NCI-H526 (cell line): ENCODE data around the gene ASPHD2.
A peak's percentile ranks its signal among the peaks of the same experiment; 100 is the strongest.

ENCODE experiments used
- DNase-seq, 2 experiments: peaks; one replicate each; lab custom pipeline; 2025; lab: John Stamatoyannopoulos, UW

Gene ASPHD2

DNA sequence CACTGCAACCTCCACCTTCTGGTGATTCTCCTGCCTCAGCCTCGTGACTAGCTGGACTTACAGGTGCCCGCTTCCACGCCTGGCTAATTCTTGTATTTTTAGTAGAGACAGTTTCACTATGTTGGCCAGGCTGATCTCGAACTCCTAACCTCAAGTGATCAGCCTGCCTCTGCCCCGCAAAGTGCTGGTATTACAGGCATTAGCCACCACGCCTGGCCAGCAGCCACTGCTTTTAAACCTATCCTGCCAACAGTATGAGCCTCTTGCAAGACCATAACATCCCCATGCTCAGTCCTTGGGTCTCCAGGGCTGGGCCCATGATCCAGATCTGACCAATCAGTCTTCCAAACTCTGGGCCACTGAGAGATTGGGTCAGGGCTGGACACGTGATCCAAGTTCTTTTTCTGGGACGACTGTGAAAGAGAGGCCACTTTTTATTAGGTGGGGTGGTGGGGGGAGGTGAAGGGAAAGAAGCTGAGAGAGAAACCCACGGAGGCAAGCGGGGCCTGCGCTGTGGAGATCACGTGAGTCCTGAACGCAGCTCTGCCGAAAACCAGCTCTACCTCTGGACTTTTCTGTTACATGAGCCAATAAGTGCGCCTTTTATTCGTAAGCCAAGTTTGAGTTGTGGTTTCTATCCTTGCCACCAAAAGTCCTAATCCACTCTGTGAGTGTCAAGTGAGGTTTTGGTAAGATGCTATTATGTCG lies 17.9 kb downstream of the ASPHD2 start:
- DNase-seq, result no peak

GRCh38 chr22:26447584-26448329 lies 18.7 kb downstream of the ASPHD2 start:
- DNase-seq, result no peak

DNA sequence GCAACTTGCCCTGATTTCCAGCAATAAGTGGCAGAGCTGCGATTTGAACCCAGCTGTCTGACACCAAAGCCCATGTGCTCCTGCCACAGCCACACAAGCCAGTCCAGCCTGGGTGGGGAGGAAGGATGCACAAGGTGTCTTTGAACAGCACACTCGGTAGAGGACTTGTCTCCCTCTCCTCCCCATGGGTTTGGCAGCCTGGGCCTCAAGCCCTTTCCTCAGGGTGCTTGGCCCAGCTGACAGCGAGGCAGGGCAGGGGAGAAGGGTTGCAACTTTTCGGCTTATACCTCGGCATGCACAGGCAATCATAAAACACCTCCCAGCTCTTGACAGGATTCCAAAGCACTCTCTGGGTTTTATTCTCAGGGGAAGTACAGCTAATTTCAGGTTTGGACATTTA lies 19.3 kb downstream of the ASPHD2 start:
- no peak for DNase-seq

DNA sequence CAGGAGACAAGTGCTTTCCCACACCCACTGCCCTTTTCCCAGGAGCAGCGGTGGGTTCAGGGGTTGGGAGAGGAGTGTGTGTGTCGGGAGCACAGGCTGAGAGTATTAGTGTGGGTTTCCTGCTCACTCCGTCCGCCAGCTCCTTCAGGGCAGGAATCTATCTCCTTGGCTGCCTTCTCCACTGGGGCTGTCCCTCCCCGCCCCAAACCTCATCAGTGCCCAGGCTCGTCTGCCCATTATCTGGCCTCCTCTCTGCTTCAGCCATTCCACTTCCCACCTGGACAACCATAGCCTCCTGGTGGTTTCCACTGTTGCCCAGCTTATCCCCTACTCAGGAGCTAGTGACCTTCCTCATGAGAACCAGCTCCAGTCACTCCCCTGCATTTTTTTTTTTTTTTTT lies 19.9 kb downstream of the ASPHD2 start:
- no peak for DNase-seq

GRCh38 chr22:26450453-26451185 lies 21.6 kb downstream of the ASPHD2 start:
- DNase-seq, result no peak

DNA sequence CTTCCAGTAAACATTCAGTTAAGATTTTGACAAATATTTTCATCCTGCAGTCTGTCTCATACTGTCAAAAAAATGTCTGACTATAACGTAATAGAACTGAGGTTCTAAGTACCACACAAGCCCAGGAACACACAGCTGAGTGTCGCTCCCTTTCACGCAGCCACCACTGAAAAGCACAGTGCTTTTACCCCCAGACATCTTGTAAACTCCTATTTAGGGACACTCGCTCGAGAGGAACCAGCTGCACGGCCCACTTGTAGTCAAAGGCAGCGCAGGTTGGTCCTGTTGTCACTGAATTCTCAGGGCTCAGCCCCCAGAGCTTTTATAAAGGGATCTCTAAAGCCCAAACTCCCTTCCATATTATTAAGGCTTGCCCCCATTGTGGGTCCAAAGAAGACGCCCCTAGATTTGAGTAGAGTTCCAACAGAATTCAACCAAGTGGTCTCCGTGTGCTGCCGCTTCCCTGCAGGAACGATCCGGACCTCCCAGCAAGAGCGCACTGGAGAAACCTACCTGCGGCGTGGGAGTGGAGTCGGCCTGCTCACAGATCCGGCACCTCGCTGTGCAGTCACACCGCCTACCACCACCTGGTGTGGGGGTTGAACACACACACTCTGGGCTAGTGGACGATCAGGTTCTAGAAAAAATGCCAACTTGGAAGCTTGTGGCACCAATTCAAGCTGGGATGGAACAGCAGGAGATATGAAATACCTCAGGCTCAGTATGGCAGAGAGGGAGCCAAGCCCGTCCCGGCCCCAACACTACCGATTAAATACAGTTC lies 23.4 kb downstream of the ASPHD2 start:
- no peak for DNase-seq

DNA sequence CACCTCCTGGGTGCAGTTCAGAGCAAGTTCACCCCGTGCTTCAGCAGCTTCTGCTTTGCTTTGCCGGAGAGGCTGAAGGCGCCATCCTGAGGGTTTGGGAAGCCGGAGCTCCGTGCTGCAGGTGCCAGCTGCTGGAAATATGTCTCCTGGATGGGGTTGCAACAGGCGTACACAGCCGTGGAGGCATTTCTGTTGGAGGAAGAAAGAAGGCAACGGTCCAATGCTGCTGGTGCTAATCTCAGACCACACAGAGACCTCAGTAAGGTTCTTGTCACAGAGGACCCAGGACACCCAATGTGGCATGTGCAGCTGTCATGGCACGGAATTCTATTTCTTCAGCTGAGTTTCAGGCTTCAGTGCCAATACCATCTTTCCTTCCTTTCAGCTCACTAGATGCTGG lies 24.2 kb downstream of the ASPHD2 start:
- DNase-seq, result no peak

GRCh38 chr22:26453812-26454500 lies 24.9 kb downstream of the ASPHD2 start:
- no peak for DNase-seq

DNA sequence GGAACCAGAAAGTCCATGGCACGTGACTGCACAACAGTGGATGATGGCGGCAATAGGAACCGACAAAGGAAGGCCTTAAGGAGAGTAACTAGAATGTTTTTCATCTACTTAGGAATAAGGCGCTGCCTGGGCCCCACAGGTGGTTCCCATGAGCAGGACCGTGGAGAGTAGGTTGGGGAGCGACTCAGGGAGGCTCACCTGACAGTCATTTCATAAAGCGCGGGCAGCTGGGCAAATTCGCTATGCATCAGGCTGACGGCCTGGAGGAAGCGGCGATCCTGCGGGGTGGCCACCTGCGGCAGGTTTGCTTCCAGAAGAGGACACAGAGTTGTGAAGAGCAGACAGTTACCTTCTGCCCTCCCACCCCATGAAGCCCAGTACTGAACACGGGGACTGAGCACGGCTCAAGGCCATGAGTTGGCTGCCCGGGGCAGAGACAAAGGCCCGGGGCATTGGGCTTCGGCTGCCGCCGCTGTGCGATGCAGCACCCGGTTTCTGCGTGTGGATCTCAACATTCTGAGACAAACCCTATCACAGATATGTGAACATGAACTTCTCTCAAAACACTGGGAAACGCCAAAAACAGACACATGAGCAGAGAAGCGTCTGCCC lies 28.7 kb downstream of the ASPHD2 start:
- DNase-seq, result no peak

GRCh38 chr22:26460202-26460601 lies 31.1 kb downstream of the ASPHD2 start:
- DNase-seq, result no peak

GRCh38 chr22:26461188-26461810 lies 32.2 kb downstream of the ASPHD2 start:
- DNase-seq, result peak; percentile 10 to 69

DNA sequence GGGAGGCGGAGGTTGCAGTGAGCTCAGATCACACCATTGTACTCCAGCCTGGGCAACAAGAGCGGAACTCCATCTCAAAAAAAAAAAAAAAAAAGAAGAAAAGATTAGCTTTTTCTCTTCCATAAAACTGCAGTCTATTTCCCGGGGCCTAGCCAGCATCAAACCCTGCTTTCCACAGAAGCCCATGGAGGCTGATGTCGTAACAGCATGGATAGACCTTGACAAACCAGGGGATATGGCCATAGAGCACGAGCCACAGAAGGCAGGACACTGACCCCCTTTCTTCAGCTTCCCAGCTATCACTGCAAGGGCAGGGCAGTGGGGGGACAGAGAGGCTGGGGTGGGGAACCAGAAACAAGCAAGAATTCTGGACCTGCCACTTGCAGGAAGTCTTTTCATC lies 33.0 kb downstream of the ASPHD2 start:
- no peak for DNase-seq

DNA sequence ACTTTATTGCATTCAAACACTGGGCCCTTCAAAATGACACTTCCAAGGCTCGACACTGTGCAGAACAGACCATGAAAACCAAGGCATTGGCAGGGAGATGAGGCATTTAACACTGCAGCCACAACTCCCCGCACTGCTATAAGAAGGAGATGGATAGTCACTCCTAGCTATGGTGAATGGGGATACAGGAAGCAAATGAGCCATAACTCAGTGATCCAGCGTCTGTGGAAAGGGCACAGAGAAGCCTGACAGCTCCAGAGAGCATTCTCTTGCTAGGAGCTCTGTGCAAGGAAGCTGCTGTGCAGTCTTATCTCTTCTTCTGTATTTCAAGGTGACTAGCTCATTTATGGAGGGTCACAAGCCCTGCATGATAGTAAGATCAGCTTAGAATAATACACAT lies 33.6 kb downstream of the ASPHD2 start:
- DNase-seq, result no peak

- DNase-seq, result peak in 1 of 2 experiments; percentile 10
These were observed 34.1 kb downstream of the ASPHD2 start for GRCh38 chr22:26463101-26463661.

GRCh38 chr22:26463688-26464087 lies 34.6 kb downstream of the ASPHD2 start:
- no peak for DNase-seq

- no peak for DNase-seq
These were observed 35.3 kb downstream of the ASPHD2 start for GRCh38 chr22:26464312-26464711.

- DNase-seq, result no peak
These were observed 37.1 kb downstream of the ASPHD2 start for GRCh38 chr22:26466196-26466595.

DNA sequence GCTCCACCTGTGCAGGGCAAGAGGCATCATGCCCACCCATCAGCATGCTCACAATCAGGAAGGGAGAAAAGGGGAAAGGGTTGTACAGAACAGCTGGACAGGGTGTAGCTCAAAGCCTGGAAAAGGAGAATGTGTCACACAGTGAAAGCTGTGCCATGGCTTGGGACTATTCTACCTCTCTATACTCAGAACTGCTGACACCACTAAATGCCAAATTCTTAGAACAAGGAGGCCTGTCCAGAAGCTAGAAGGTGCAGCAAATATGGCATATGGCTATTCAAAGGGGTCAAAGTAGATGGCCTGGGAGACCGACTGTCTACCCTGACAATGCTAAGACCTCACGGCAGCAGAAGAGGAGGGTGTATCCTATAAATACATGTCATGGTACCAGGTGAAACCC lies 41.7 kb downstream of the ASPHD2 start:
- DNase-seq, result no peak

- DNase-seq, result no peak
These were observed 42.5 kb downstream of the ASPHD2 start for GRCh38 chr22:26471522-26471921.

- no peak for DNase-seq
These were observed 45.6 kb downstream of the ASPHD2 start for GRCh38 chr22:26474682-26475081.
